Osteoblast (primary cell): ENCODE results near the gene CDK18. TPM values are rescaled to one million over a fixed set of nuclear protein-coding genes. Genes with fewer than 3 reads are reported as not detected.

Source experiments
- DNase-seq: peaks from one replicate; pipeline ENCODE4 v3.0.0; 2011; ENCODE audit warnings: low spot score, mixed read lengths; ENCODE audit not compliant: insufficient read length; ENCODE audit errors: missing footprints
- H2AFZ ChIP-seq: 2 replicates; pipeline ENCODE4 v1.6.0; 2011; ENCODE audit warnings: mild to moderate bottlenecking, low read length
- H3K27ac ChIP-seq: 2 replicates; pipeline ENCODE4 v1.5.1; 2011; ENCODE audit warnings: mild to moderate bottlenecking, low read depth, low read length, moderate library complexity
- H3K27me3 ChIP-seq: 2 replicates; pipeline ENCODE4 v1.6.0; 2012; ENCODE audit warnings: mild to moderate bottlenecking, control low read depth, inconsistent platforms, low read length, moderate library complexity; ENCODE audit not compliant: insufficient read depth
- H3K36me3 ChIP-seq: 2 replicates; pipeline ENCODE4 v1.5.1; 2011; ENCODE audit warnings: mild to moderate bottlenecking, low read length, control low read depth, moderate library complexity; ENCODE audit not compliant: insufficient read depth
- H3K4me1 ChIP-seq: 2 replicates; pipeline ENCODE4 v1.5.1; 2011; ENCODE audit warnings: mild to moderate bottlenecking, low read length, control low read depth, moderate library complexity; ENCODE audit not compliant: insufficient read depth
- H3K4me2 ChIP-seq: 2 replicates; pipeline ENCODE4 v1.6.0; 2011; ENCODE audit warnings: mild to moderate bottlenecking, low read length; ENCODE audit not compliant: insufficient read depth
- H3K4me3 ChIP-seq: fragments of 200-600 bp; sonication (generic); 3 replicates; pipeline ENCODE4 v1.5.1; 2012; ENCODE audit warnings: mild to moderate bottlenecking, low read length, inconsistent platforms; ENCODE audit not compliant: insufficient read depth
- H3K79me2 ChIP-seq: 2 replicates; pipeline ENCODE4 v1.6.0; 2012; ENCODE audit warnings: mild to moderate bottlenecking, low read length, control low read depth, inconsistent platforms; ENCODE audit not compliant: insufficient read depth
- H3K9me3 ChIP-seq: 2 replicates; pipeline ENCODE4 v1.5.1; 2011; ENCODE audit warnings: low read depth, low read length, control low read depth
- H4K20me1 ChIP-seq: 2 replicates; pipeline ENCODE4 v1.6.0; 2012; ENCODE audit warnings: mild to moderate bottlenecking, low read length, control low read depth; ENCODE audit not compliant: insufficient read depth
- total RNA-seq: library from RNA; depleted of rRNA; stranded (reverse); fragments of >200 nt; gene quantifications from 2 replicates; pipeline ENCODE4 v1.2.3, GENCODE V29; 2012
- TF ChIP-seq, protein P1 (sequence below): IDR thresholded peaks from 2 replicates; pipeline ENCODE4 v1.5.1; 2011; ENCODE audit warnings: mild to moderate bottlenecking, low read depth, low read length, moderate library complexity; ENCODE audit errors: extremely low read depth

CDK18 gene
- total RNA-seq, 1 donor: 0.72 TPM

DNA sequence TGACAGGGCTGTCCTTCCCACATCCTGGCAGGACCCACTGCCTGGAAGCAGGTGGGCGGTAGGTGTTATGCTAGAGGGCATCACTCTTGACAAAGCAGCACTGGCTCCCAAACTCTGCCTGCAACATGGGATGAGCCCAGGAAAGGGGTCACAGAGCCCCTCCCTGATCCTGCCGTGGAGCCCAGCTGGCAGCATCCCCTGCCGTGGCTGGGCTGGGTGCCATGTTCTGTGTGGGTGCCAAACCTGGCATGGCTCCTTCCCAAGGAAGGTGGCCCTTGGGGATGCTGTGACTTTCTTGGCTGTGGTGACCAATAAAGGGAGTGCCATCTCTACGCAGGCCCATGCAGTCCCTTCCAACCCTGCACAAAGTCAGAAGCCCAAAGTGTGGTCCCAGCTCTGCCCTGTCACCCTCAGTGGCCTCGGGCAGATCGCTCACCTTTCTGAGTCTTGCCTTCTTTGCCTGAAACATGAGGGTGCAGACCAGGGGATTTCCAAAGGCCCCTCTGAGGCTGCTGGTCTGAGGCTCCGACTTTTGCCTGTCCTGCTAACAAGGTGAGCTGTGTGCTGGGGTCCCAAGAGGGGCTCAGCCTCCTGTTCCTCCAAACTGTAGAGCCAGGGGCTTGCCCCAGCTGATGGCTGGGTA is 6.0 kb downstream of the CDK18 start:
- no peak overlapping the region for H3K4me2 ChIP-seq
- H3K9me3 ChIP-seq: no peaks in the 10 kb centered on the region
- H4K20me1 ChIP-seq: no peaks in the 10 kb centered on the region
- TF ChIP-seq, protein P1, sequence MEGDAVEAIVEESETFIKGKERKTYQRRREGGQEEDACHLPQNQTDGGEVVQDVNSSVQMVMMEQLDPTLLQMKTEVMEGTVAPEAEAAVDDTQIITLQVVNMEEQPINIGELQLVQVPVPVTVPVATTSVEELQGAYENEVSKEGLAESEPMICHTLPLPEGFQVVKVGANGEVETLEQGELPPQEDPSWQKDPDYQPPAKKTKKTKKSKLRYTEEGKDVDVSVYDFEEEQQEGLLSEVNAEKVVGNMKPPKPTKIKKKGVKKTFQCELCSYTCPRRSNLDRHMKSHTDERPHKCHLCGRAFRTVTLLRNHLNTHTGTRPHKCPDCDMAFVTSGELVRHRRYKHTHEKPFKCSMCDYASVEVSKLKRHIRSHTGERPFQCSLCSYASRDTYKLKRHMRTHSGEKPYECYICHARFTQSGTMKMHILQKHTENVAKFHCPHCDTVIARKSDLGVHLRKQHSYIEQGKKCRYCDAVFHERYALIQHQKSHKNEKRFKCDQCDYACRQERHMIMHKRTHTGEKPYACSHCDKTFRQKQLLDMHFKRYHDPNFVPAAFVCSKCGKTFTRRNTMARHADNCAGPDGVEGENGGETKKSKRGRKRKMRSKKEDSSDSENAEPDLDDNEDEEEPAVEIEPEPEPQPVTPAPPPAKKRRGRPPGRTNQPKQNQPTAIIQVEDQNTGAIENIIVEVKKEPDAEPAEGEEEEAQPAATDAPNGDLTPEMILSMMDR: no peak
- H3K36me3 ChIP-seq: no peaks in the 10 kb centered on the region
- peak; percentile 68 for DNase-seq
- no peak overlapping the region for H3K27ac ChIP-seq
- H2AFZ ChIP-seq: no peak overlapping the region
- H3K27me3 ChIP-seq: peaks cover 3% of the 10 kb centered on the region
- H3K4me1 ChIP-seq: no peaks in the 10 kb centered on the region
- no peak overlapping the region for H3K4me3 ChIP-seq
- H3K79me2 ChIP-seq: no peaks in the 10 kb centered on the region

DNA sequence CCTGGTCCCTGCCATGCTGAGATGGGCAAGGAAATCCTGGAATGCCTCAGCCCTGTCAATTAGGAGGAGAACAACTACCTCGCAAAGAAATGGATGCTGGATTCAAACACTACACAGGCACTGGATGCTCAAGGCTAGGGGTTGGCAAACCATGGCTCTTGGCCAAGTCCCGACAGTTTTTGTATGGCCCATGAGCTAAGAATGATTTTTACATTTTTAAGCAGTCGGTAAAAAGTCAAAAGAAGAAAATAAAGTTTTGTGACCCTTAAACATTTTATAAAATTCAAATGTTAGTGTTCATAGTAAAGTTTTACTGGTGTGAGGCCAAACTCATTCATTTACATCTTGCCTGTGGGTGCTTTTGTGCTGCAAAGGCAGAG is 6.5 kb downstream of the CDK18 start:
- Histone ChIP-seq H3K36me3 (no peaks in the 10 kb centered on the region), H3K79me2 (no peaks in the 10 kb centered on the region), H3K4me2 (no peak overlapping the region), H2AFZ (no peak overlapping the region), H4K20me1 (no peaks in the 10 kb centered on the region), H3K27ac (no peak overlapping the region), H3K27me3 (no peaks in the 10 kb centered on the region), H3K9me3 (no peaks in the 10 kb centered on the region), H3K4me3 (no peak overlapping the region), H3K4me1 (no peaks in the 10 kb centered on the region)
- TF ChIP-seq, protein P1: no peak
- peak; percentile 22 for DNase-seq

DNA sequence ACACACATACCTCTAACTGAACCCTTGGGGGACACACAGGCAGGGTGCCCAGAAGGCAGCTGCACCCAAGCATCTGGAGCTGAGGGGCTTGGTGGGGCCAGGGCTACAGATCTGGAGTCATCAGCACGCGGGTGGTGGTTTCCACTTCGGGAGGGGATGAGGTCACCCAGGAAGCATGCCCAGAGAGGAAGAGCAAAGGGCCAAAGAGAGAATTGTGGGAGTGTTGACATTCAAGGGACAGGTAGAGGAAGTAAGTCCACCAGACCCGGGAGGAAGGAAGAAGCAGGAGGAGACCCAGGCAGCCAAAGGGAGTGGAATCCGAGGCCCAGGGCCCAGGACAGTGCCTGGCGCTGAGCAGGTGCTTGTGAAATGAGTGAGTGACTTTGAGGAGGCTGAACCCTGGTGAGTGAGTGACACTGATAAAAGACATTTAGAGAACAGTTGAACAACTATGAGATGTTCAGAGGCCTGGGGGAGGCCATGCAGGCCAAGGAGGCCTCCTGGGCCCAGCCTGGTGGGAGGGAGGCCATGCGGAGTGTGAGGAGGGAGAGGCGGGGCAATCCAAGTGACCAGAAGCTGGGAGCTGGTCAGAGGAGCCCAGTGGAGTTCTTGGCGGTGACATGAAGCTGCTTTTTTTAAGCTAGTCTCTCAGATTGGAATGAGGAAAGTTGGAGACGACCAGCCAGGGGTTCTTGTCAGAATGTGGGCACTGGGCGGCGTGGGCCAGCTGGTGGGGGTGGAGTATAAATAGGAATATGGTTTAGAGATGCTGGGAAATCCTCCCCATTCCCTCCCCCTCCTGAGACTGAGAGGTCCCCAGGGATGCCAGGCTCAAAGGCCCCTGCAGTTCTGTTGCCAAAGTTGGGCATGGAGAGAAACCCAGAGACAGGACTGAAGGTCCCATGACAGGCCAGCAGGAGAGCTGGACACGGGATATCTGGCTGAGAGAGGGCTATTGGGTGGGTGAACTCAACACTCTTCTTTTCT is 7.9 kb downstream of the CDK18 start:
- Histone ChIP-seq H3K36me3 (no peaks in the 10 kb centered on the region), H2AFZ (no peak overlapping the region), H3K4me3 (no peak overlapping the region), H3K27ac (no peak overlapping the region), H3K4me1 (no peaks in the 10 kb centered on the region), H3K4me2 (no peak overlapping the region), H3K27me3 (no peaks in the 10 kb centered on the region), H3K79me2 (no peaks in the 10 kb centered on the region), H3K9me3 (no peaks in the 10 kb centered on the region), H4K20me1 (no peaks in the 10 kb centered on the region)
- DNase-seq: peak; percentile 92
- TF ChIP-seq, protein P1: no peak

DNA sequence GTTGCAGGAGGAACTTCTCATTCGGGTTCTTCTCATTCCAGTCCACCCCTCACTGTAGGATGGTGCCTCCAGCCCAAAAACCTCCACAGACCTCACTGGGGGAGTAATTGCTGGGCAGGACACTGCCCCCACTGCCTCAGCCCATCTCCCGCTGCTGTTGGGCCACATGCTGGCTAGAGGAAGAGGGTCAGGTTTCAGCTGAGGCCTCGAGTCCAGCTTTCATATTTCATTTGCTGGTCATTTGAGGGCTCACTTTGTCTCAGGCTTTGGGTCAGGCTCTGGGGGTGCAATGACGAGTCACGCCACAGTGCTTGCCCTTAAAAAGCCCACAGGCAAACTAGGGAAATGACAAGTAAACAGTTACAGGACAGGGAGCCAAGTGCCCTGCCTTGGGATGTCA is 9.3 kb downstream of the CDK18 start:
- Histone ChIP-seq H3K36me3 (no peaks in the 10 kb centered on the region), H2AFZ (no peak overlapping the region), H3K27me3 (peaks cover 11% of the 10 kb centered on the region), H3K27ac (no peak overlapping the region), H3K4me2 (no peak overlapping the region), H3K4me1 (no peaks in the 10 kb centered on the region), H3K9me3 (no peaks in the 10 kb centered on the region), H3K4me3 (no peak overlapping the region), H3K79me2 (no peaks in the 10 kb centered on the region), H4K20me1 (no peaks in the 10 kb centered on the region)
- TF ChIP-seq, protein P1: no peak
- DNase-seq: peak; percentile 11
